ENCODE results near the gene GRAMD2B.

Gene GRAMD2B

GRCh38 chr5:126462239-126463014 lies 39.2 kb downstream of the GRAMD2B start:
- Histone ChIP-seq H3K79me2 (ENCODE audit: insufficient read depth, low read length) (no peaks in the 10 kb centered on the region), H3K27me3 (ENCODE audit: insufficient read depth, low read length, poor library complexity, severe bottlenecking) (no peaks in the 10 kb centered on the region), H3K36me3 (ENCODE audit: insufficient read depth, low read length) (no peaks in the 10 kb centered on the region), H3K4me2 (ENCODE audit: low read depth, low read length, poor library complexity, severe bottlenecking) (no peak overlapping the region), H3K9me2 (replicated peaks; ENCODE audit: low read depth, low read length) (no peaks in the 10 kb centered on the region), H3F3A (ENCODE audit: low read depth) (no peaks in the 10 kb centered on the region), H3K4me3 (ENCODE audit: low read length, poor library complexity, severe bottlenecking) (no peak overlapping the region), H3K9me3 (ENCODE audit: insufficient read depth, low read depth, low read length) (no peaks in the 10 kb centered on the region), H4K20me1 (ENCODE audit: insufficient read depth, low read length, poor library complexity, severe bottlenecking) (no peaks in the 10 kb centered on the region), H3K4me1 (ENCODE audit: insufficient read depth, low read length, poor library complexity, severe bottlenecking) (no peaks in the 10 kb centered on the region), H3K9ac (ENCODE audit: low read depth, low read length, poor library complexity, severe bottlenecking) (no peak overlapping the region), H2AFZ (ENCODE audit: low read length) (no peak overlapping the region)
- no peak for TF ChIP-seq EZH2phosphoT487 (IDR thresholded peaks at IDR 0.05; ENCODE audit: borderline replicate concordance)
- TF ChIP-seq CTCF (conservative IDR thresholded peaks at IDR 0.05; ENCODE audit: low read length), result no peak

GRCh38 chr5:126464016-126464415 lies 40.8 kb downstream of the GRAMD2B start:
- Histone ChIP-seq H3K27me3 (ENCODE audit: insufficient read depth, low read length, poor library complexity, severe bottlenecking) (no peaks in the 10 kb centered on the region), H3F3A (ENCODE audit: low read depth) (no peaks in the 10 kb centered on the region), H2AFZ (ENCODE audit: low read length) (no peak overlapping the region), H4K20me1 (ENCODE audit: insufficient read depth, low read length, poor library complexity, severe bottlenecking) (no peaks in the 10 kb centered on the region), H3K36me3 (ENCODE audit: insufficient read depth, low read length) (no peaks in the 10 kb centered on the region), H3K4me1 (ENCODE audit: insufficient read depth, low read length, poor library complexity, severe bottlenecking) (no peaks in the 10 kb centered on the region), H3K9ac (ENCODE audit: low read depth, low read length, poor library complexity, severe bottlenecking) (no peak overlapping the region), H3K9me2 (replicated peaks; ENCODE audit: low read depth, low read length) (no peaks in the 10 kb centered on the region), H3K4me2 (ENCODE audit: low read depth, low read length, poor library complexity, severe bottlenecking) (no peak overlapping the region), H3K79me2 (ENCODE audit: insufficient read depth, low read length) (no peaks in the 10 kb centered on the region), H3K4me3 (ENCODE audit: low read length, poor library complexity, severe bottlenecking) (no peak overlapping the region), H3K9me3 (ENCODE audit: insufficient read depth, low read depth, low read length) (no peaks in the 10 kb centered on the region)
- TF ChIP-seq EZH2phosphoT487 (IDR thresholded peaks at IDR 0.05; ENCODE audit: borderline replicate concordance) (no peak), CTCF (conservative IDR thresholded peaks at IDR 0.05; ENCODE audit: low read length) (no peak)

GRCh38 chr5:126464959-126465358 lies 41.8 kb downstream of the GRAMD2B start:
- no peaks in the 10 kb centered on the region for H3K79me2 ChIP-seq (ENCODE audit: insufficient read depth, low read length)
- no peak overlapping the region for H2AFZ ChIP-seq (ENCODE audit: low read length)

More at GRCh38 chr5:126464959-126465358, 41.8 kb downstream of the GRAMD2B start:
- no peaks in the 10 kb centered on the region for H3K9me3 ChIP-seq (ENCODE audit: insufficient read depth, low read depth, low read length)
- TF ChIP-seq CTCF (conservative IDR thresholded peaks at IDR 0.05; ENCODE audit: low read length) (no peak), EZH2phosphoT487 (IDR thresholded peaks at IDR 0.05; ENCODE audit: borderline replicate concordance) (no peak)
- H3K4me2 ChIP-seq (ENCODE audit: low read depth, low read length, poor library complexity, severe bottlenecking), result no peak overlapping the region
- H3F3A ChIP-seq (ENCODE audit: low read depth), result no peaks in the 10 kb centered on the region
- H3K4me3 ChIP-seq (ENCODE audit: low read length, poor library complexity, severe bottlenecking), result no peak overlapping the region
- no peaks in the 10 kb centered on the region for H3K36me3 ChIP-seq (ENCODE audit: insufficient read depth, low read length)
- no peaks in the 10 kb centered on the region for H4K20me1 ChIP-seq (ENCODE audit: insufficient read depth, low read length, poor library complexity, severe bottlenecking)
- H3K4me1 ChIP-seq (ENCODE audit: insufficient read depth, low read length, poor library complexity, severe bottlenecking), result no peaks in the 10 kb centered on the region
- no peak overlapping the region for H3K9ac ChIP-seq (ENCODE audit: low read depth, low read length, poor library complexity, severe bottlenecking)
- H3K9me2 ChIP-seq (replicated peaks; ENCODE audit: low read depth, low read length), result no peaks in the 10 kb centered on the region
- H3K27me3 ChIP-seq (ENCODE audit: insufficient read depth, low read length, poor library complexity, severe bottlenecking), result no peaks in the 10 kb centered on the region

Data from Loucy (cell line).